GM12875 (cell line): ENCODE data around the gene CADPS2.

ENCODE experiments used
- H3K4me3 ChIP-seq: one replicate; pipeline ENCODE4 v1.5.1; 2011; ENCODE audit warnings: low read depth, low read length, control low read depth
- TF ChIP-seq, protein P1 (sequence below): IDR thresholded peaks from 2 replicates; pipeline ENCODE4 v1.5.1; 2011; ENCODE audit warnings: low read depth, mild to moderate bottlenecking, control low read depth, inconsistent platforms, low read length, moderate library complexity, borderline replicate concordance; ENCODE audit not compliant: insufficient read depth

Gene CADPS2

DNA sequence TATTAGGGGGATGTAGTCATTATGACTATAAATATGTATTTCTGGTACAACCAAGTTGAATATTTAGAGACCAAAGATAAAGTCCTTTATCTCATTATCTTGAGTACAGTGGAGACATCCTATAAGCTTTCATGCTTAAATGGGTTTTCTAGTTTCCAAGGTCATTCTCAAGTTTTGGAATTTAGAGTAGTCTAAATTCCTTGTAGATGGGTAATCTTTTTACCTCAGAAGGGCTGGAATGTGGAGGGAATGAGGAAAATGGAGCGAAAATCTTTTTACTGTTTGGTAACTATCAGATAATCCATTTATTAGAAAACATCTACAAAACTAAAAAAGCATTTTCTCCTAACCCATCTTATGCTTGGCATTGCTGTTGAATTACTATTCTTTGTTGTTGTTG lies 368.7 kb downstream of the CADPS2 start:
- TF ChIP-seq, protein P1, sequence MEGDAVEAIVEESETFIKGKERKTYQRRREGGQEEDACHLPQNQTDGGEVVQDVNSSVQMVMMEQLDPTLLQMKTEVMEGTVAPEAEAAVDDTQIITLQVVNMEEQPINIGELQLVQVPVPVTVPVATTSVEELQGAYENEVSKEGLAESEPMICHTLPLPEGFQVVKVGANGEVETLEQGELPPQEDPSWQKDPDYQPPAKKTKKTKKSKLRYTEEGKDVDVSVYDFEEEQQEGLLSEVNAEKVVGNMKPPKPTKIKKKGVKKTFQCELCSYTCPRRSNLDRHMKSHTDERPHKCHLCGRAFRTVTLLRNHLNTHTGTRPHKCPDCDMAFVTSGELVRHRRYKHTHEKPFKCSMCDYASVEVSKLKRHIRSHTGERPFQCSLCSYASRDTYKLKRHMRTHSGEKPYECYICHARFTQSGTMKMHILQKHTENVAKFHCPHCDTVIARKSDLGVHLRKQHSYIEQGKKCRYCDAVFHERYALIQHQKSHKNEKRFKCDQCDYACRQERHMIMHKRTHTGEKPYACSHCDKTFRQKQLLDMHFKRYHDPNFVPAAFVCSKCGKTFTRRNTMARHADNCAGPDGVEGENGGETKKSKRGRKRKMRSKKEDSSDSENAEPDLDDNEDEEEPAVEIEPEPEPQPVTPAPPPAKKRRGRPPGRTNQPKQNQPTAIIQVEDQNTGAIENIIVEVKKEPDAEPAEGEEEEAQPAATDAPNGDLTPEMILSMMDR = no peak
- H3K4me3 ChIP-seq = no peak overlapping the region

DNA sequence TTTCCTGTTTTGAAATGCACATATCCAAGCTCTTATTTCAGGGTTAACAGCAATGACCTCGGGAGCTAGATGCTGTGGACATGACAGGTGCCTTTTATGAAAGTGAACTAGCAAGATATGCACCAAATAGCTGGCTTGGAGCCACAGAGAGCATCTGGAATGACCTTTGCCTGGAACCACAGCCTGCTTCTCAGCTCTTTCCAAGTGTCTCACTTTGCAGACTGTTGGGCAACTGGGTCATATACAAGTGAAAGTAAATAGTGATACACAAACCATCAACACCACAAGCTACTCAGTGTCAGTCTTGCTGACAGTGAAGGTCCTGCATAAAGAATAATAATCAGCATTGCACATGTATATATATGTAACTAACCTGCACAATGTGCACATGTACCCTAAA lies 370.9 kb downstream of the CADPS2 start:
- TF ChIP-seq, protein P1 = no peak
- no peak overlapping the region for H3K4me3 ChIP-seq

DNA sequence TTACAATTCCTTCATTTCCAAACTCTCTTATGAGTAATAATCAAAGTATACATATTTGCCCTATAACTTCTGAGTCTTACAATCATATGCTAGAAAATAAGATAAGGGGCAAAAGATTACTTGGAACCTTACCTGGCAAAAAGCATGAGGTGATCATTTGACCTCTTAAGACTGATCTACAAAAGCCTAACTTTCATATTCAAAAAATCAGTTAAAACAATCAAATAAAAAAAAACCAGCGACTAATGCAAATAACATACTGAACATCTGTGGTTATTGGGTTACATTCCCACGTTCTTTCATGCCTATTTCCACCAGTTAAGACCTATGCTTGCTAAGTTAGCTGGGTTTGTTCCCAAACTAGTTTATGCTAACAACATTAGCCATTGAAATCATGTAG lies 375.0 kb downstream of the CADPS2 start:
- H3K4me3 ChIP-seq = no peak overlapping the region
- TF ChIP-seq, protein P1 = no peak

DNA sequence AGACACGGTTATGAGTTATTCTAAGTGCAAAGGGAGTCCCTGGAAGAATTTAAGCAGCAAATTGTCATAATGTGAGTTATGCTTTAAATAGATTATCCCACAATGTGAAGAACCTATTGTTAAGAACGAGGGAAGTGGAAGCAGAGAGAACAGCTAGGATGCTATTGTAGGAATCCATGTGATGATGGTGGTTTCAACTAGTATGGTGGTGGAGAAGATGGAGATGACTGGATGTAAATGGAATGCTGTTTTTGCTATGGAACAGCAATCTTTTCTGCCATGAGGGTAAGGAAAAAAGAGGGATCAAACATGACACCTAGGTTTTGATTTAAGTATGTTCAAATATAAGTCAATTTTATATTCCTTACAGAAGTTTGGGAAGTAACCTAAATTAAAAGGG lies 378.7 kb downstream of the CADPS2 start:
- H3K4me3 ChIP-seq = no peak overlapping the region
- TF ChIP-seq, protein P1 = no peak

DNA sequence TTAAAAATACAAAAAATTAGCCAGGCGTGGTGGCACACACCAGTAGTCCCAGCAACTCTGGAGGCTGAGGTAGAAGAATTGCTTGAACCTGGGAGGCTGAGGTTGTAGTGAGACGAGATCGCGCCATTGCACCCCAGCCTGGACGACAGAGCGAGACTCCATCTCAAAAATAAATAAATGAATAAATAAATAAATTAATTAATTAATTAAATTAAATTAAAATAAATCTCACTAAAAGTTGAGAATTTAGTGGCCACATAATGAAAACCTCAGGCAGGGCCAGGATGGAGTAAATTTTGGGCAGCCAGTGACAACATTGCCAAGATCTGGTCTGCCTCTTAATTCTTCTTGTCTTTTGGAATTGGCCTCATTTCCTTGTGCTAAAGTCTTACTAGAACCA lies 394.3 kb downstream of the CADPS2 start:
- no peak overlapping the region for H3K4me3 ChIP-seq
- TF ChIP-seq, protein P1 = no peak

DNA sequence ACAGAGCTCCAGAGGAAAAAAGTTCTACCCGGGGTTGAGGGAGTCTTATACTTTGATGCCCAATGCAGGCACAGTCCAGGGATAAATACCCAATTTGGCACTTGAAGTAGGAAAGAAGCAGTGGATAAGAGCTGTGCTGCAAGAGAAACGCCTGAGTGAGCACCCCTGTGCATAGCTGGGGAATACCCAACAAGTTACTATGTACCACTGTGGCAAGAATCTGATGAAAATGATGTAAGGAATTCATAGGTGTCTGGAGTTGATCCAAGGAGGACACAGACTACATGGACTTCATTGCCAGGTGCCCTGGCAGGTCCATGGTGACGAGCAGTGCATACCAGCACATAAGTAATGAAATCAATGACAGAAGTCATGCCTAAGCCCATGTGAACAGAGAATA lies 398.0 kb downstream of the CADPS2 start:
- H3K4me3 ChIP-seq = no peak overlapping the region
- TF ChIP-seq, protein P1 = no peak

DNA sequence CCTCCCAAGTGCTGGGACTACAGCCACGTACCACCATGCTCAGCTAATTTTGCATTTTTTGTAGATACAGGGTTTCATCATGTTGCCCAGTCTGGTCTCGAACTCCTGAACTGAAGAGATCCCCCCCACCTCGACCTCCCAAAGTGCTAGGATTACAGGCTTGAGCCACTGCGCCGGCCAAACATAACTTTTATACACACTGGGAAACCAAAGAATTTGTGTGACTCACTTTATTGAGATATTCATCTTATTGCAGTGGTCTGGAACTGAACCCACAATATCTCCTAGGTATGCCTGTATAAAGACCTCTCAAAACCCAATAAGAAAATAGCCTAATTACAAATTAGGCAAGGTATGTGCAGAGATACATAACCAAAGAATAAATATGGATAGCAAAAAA lies 399.1 kb downstream of the CADPS2 start:
- H3K4me3 ChIP-seq = no peak overlapping the region
- TF ChIP-seq, protein P1 = no peak
